ENCODE results near the gene PLEKHA5. TPM values are rescaled to one million over a fixed set of nuclear protein-coding genes. Genes with fewer than 3 reads are reported as not detected.
A peak's percentile ranks its signal among the peaks of the same experiment; 100 is the strongest.

The PLEKHA5 gene
- total RNA-seq, 4 donors from 2014 or later, result 25.8 to 65.5 (median 34.1) TPM

GRCh38 chr12:19186722-19187661 lies 57.5 kb downstream of the PLEKHA5 start:
- Histone ChIP-seq H3K4me1 (peaks cover 34% of the 10 kb centered on the region), H3K27me3 (no peaks in the 10 kb centered on the region), H3K27ac (no peak overlapping the region), H3K4me3 (no peak overlapping the region), H3K36me3 (no peaks in the 10 kb centered on the region), H3K9me3 (no peaks in the 10 kb centered on the region)
- TF ChIP-seq, protein P1, sequence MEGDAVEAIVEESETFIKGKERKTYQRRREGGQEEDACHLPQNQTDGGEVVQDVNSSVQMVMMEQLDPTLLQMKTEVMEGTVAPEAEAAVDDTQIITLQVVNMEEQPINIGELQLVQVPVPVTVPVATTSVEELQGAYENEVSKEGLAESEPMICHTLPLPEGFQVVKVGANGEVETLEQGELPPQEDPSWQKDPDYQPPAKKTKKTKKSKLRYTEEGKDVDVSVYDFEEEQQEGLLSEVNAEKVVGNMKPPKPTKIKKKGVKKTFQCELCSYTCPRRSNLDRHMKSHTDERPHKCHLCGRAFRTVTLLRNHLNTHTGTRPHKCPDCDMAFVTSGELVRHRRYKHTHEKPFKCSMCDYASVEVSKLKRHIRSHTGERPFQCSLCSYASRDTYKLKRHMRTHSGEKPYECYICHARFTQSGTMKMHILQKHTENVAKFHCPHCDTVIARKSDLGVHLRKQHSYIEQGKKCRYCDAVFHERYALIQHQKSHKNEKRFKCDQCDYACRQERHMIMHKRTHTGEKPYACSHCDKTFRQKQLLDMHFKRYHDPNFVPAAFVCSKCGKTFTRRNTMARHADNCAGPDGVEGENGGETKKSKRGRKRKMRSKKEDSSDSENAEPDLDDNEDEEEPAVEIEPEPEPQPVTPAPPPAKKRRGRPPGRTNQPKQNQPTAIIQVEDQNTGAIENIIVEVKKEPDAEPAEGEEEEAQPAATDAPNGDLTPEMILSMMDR (IDR thresholded peaks at IDR 0.05), result peak; percentile 37 to 45
- no peak for TF ChIP-seq POLR2A (IDR thresholded peaks at IDR 0.05)
- WGBS, result 48% methylated on average over 4 of the region's 4 CpGs
- DNase-seq (ENCODE audit: low spot score in 2 of 2), result no peak

DNA sequence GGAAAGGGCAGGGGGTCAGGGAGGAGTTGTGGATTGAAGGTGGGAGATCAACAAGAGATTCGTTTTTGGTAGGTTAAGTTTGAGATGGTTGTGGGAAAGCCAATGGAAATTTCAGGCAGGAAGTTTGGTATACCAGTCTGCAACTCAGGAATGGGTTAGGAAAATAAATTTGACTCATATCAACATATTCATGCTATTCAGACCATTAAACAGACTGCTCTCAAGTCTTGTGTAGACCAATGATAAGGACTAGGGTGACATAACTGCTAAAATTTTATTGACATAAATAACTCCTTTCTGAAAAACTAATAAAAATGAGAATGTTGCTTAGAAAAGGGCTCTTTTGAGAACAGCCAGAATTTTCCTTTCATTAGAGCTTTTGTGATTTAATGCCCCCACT lies 60.0 kb downstream of the PLEKHA5 start:
- H3K27ac ChIP-seq, result no peak overlapping the region
- TF ChIP-seq, protein P1 (IDR thresholded peaks at IDR 0.05), result no peak
- TF ChIP-seq POLR2A (IDR thresholded peaks at IDR 0.05) (no peak), POLR2AphosphoS5 (IDR thresholded peaks at IDR 0.05) (no peak), EP300 (IDR thresholded peaks at IDR 0.05) (no peak)
- no peak for DNase-seq (ENCODE audit: low spot score in 2 of 2)
- no peaks in the 10 kb centered on the region for H3K36me3 ChIP-seq
- peaks cover 34% of the 10 kb centered on the region for H3K4me1 ChIP-seq
- no peaks in the 10 kb centered on the region for H3K9me3 ChIP-seq
- WGBS, result 70% methylated on average over 1 of the region's 1 CpG
- no peak overlapping the region for H3K4me3 ChIP-seq
- H3K27me3 ChIP-seq, result no peaks in the 10 kb centered on the region

DNA sequence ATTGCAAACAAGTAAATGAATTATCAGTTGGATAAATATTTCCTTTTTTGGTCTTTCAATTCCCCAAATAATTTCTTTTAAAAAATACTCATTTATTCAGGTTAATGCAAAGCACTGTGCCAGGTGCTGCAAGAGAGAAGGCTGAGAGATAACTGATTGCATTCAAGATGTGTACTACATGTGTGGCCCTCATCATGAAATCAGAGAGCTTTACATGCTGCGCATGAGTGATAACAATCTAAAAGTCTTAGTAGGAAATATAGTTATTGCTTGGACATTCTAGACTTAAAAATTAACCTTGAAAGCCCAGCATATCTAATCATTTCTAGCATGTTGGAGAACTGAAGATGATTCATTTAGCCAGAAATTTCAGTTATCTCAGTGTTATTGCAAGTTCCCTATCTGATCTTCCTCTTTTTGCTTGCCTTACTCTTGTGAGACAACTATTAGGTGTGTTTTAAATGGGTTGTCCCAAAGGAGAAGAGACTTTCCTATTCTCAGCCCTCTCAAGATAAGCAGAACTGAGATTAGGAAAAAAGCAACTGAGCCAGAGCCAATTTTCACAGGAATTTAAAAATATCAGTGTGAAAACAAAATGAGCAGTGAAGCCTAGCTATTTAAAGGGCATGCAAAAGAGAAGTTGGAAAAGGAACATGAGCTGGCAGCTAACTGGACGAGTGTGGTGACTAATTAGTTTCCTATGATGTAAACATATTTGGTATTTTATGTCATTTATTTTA lies 60.9 kb downstream of the PLEKHA5 start:
- no peaks in the 10 kb centered on the region for H3K27me3 ChIP-seq
- no peaks in the 10 kb centered on the region for H3K36me3 ChIP-seq
- no peak for DNase-seq (ENCODE audit: low spot score in 2 of 2)
- H3K9me3 ChIP-seq, result no peaks in the 10 kb centered on the region
- TF ChIP-seq POLR2A (IDR thresholded peaks at IDR 0.05) (no peak), EP300 (IDR thresholded peaks at IDR 0.05) (no peak), POLR2AphosphoS5 (IDR thresholded peaks at IDR 0.05) (no peak)
- TF ChIP-seq, protein P1 (IDR thresholded peaks at IDR 0.05), result no peak
- peaks cover 34% of the 10 kb centered on the region for H3K4me1 ChIP-seq
- H3K27ac ChIP-seq, result no peak overlapping the region
- no peak overlapping the region for H3K4me3 ChIP-seq
- 37% methylated on average over 2 of the region's 2 CpGs for WGBS

GRCh38 chr12:19191089-19191488 lies 61.6 kb downstream of the PLEKHA5 start:
- Histone ChIP-seq H3K4me3 (no peak overlapping the region), H3K4me1 (peaks cover 34% of the 10 kb centered on the region), H3K27ac (no peak overlapping the region), H3K27me3 (no peaks in the 10 kb centered on the region), H3K9me3 (no peaks in the 10 kb centered on the region), H3K36me3 (no peaks in the 10 kb centered on the region)
- DNase-seq (ENCODE audit: low spot score in 2 of 2), result no peak
- 90% methylated on average over 1 of the region's 1 CpG for WGBS
- TF ChIP-seq, protein P1 (IDR thresholded peaks at IDR 0.05), result no peak
- TF ChIP-seq EP300 (IDR thresholded peaks at IDR 0.05), result no peak
- TF ChIP-seq POLR2A (IDR thresholded peaks at IDR 0.05), result no peak
- no peak for TF ChIP-seq POLR2AphosphoS5 (IDR thresholded peaks at IDR 0.05)

GRCh38 chr12:19191563-19191962 lies 62.0 kb downstream of the PLEKHA5 start:
- Histone ChIP-seq H3K36me3 (no peaks in the 10 kb centered on the region), H3K9me3 (no peaks in the 10 kb centered on the region), H3K27me3 (no peaks in the 10 kb centered on the region), H3K4me3 (no peak overlapping the region), H3K4me1 (peaks cover 29% of the 10 kb centered on the region), H3K27ac (no peak overlapping the region)
- DNase-seq (ENCODE audit: low spot score in 2 of 2), result no peak
- WGBS, result 85% methylated on average over 5 of the region's 5 CpGs
- TF ChIP-seq, protein P1 (IDR thresholded peaks at IDR 0.05), result no peak
- TF ChIP-seq EP300 (IDR thresholded peaks at IDR 0.05) (no peak), POLR2A (IDR thresholded peaks at IDR 0.05) (no peak), POLR2AphosphoS5 (IDR thresholded peaks at IDR 0.05) (no peak)
